ENCODE measurements around the gene PRIMPOL.

DNA sequence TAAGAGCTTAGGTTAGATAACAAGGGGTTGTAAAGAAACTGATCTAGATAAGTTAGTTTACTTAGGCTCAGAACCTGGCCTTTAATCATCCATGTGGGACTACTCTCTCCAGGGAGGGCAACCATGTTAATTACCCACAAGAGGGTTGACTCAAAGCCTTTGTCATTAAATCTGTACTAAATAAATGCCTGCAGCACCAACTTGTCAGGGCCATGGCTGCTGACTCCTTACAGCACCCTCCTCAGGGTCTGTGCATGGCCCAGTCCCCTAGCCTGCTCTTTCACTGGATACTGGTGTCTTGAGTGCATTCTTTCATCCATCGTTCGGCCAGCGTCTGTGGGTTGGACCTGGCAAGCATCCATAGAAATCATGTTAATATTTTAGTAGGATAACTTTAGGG, 35.0 kb upstream of the PRIMPOL start:
- no peak for TF ChIP-seq POLR2A (IDR thresholded peaks at IDR 0.05; ENCODE audit: low read depth, low read length)
- TF ChIP-seq PAX5 (IDR thresholded peaks at IDR 0.05; ENCODE audit: insufficient read depth, low read length, severe bottlenecking) = no peak
- TF ChIP-seq POLR2AphosphoS5 (IDR thresholded peaks at IDR 0.05; ENCODE audit: low read depth, low read length) = no peak
- no peak for TF ChIP-seq TAF1 (IDR thresholded peaks at IDR 0.05; ENCODE audit: low read depth, low read length)
- no peak for TF ChIP-seq POU2F2 (IDR thresholded peaks at IDR 0.05; ENCODE audit: low read depth, low read length)
